ENCODE measurements around the gene MOCS3. TPM values are rescaled to one million over a fixed set of nuclear protein-coding genes. Genes with fewer than 3 reads are reported as not detected.

The MOCS3 gene
- total and polyA plus RNA-seq, 2 of the 13 experiments (the other 11 are each of a cell fraction or from before 2014, with no cell fraction given), result 3.7 to 8.4 TPM

- TF ChIP-seq ZNF562 (CRISPR knock-in tag; IDR thresholded peaks at IDR 0.05; ENCODE audit: borderline replicate concordance) (no peak), ZNF589 (CRISPR knock-in tag; conservative IDR thresholded peaks at IDR 0.05) (no peak), GPBP1L1 (CRISPR knock-in tag; IDR thresholded peaks at IDR 0.05) (no peak), ZNF784 (CRISPR knock-in tag; IDR thresholded peaks at IDR 0.05; ENCODE audit: borderline replicate concordance) (peak; percentile 70; the same call in 1 of the 2 replicates), ZNF747 (CRISPR knock-in tag; IDR thresholded peaks at IDR 0.05; ENCODE audit: borderline replicate concordance) (peak; percentile 61; the same call in 1 of the 2 replicates), ZNF891 (CRISPR knock-in tag; IDR thresholded peaks at IDR 0.05) (peak; percentile 76; the same call in 1 of the 2 replicates), EHMT2 (IDR thresholded peaks at IDR 0.05; ENCODE audit: borderline replicate concordance, low read depth, low read length) (0 out of 2 replicates have a peak, but pooled peaks have one; percentile 76), ZBTB20 (CRISPR knock-in tag; IDR thresholded peaks at IDR 0.05; ENCODE audit: borderline replicate concordance, low read depth) (peak; percentile 84), ZBTB33 (CRISPR knock-in tag; IDR thresholded peaks at IDR 0.05) (peak; percentile 92), ZC3H13 (CRISPR knock-in tag; IDR thresholded peaks at IDR 0.05) (peak; percentile 67; the same call in 1 of the 2 replicates), HMGA1 (CRISPR knock-in tag; conservative IDR thresholded peaks at IDR 0.05) (no peak), ZNF772 (CRISPR knock-in tag; IDR thresholded peaks at IDR 0.05) (peak; percentile 81), CCDC6 (CRISPR knock-in tag; IDR thresholded peaks at IDR 0.05) (no peak; the same call in 1 of the 2 replicates), HMGXB3 (CRISPR knock-in tag; IDR thresholded peaks at IDR 0.05; ENCODE audit: borderline replicate concordance) (peak; percentile 87; the same call in 1 of the 2 replicates), PITX1 (CRISPR knock-in tag; IDR thresholded peaks at IDR 0.05) (peak; percentile 86; the same call in 1 of the 2 replicates), GATAD1 (CRISPR knock-in tag; IDR thresholded peaks at IDR 0.05) (peak; percentile 86), ZNF746 (CRISPR knock-in tag; IDR thresholded peaks at IDR 0.05) (peak; percentile 46; the same call in 1 of the 2 replicates), NONO (IDR thresholded peaks at IDR 0.05) (no peak), NONO (CRISPR knock-in tag; conservative IDR thresholded peaks at IDR 0.05) (peak; percentile 97)
Measured at GRCh38 chr20:50929299-50930138, 29.1 kb upstream of the MOCS3 start (continued).

Measured in HepG2 (cell line).